ENCODE measurements around the gene LTBP3.

The LTBP3 gene

DNA sequence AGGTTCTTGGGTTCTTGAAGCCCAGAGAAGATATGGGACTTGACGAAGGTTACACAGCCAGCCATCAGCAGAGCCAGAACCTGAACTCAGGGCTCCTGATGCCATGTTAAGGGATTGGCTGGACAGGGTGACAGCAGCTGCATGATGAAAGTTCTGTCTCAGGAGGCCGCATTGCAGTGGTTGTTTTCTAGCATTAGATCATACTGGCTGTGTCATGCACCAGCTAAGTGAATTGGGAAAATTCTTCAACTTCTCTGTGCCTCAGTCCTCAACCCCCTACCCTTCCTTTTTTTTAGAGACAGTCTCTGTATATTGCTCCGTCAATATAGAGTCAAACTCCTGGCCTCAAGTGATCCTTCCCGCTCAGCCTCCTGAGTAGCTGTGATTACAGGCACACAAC is 5.4 kb upstream of the LTBP3 start:
- no peak overlapping the region for H2AFZ ChIP-seq (ENCODE audit: low read depth, low read length, severe bottlenecking)
- H3K9me2 ChIP-seq (replicated peaks; ENCODE audit: insufficient read depth, low read length) = no peaks in the 10 kb centered on the region
- no peak overlapping the region for H3K4me3 ChIP-seq (ENCODE audit: insufficient read depth, low read length, poor library complexity, severe bottlenecking)
- no peak overlapping the region for H3K4me2 ChIP-seq (ENCODE audit: low read depth, low read length, poor library complexity, severe bottlenecking)
- peaks cover 3% of the 10 kb centered on the region; the same call in 1 of the 2 replicates for H3K79me2 ChIP-seq (ENCODE audit: insufficient read depth, low read length)
- no peaks in the 10 kb centered on the region for H3F3A ChIP-seq (ENCODE audit: insufficient read depth)
- no peaks in the 10 kb centered on the region for H3K36me3 ChIP-seq (ENCODE audit: low read length)
- no peaks in the 10 kb centered on the region for H3K9me3 ChIP-seq (ENCODE audit: insufficient read depth, low read length)
- TF ChIP-seq EZH2phosphoT487 (conservative IDR thresholded peaks at IDR 0.05; ENCODE audit: low read length) (no peak), CTCF (IDR thresholded peaks at IDR 0.05; ENCODE audit: insufficient read depth, low read length, poor library complexity, severe bottlenecking) (no peak)
- no peaks in the 10 kb centered on the region for H3K27me3 ChIP-seq (ENCODE audit: low read length)
- no peaks in the 10 kb centered on the region for H4K20me1 ChIP-seq (ENCODE audit: low read depth, low read length)
- H3K27ac ChIP-seq (ENCODE audit: low read depth, low read length) = no peak overlapping the region
- H3K9ac ChIP-seq (ENCODE audit: low read length) = no peak overlapping the region

- H3K36me3 ChIP-seq (ENCODE audit: low read length) = no peaks in the 10 kb centered on the region
- H3K27ac ChIP-seq (ENCODE audit: low read depth, low read length) = no peak overlapping the region
- H3K4me3 ChIP-seq (ENCODE audit: insufficient read depth, low read length, poor library complexity, severe bottlenecking) = no peak overlapping the region
- H3K79me2 ChIP-seq (ENCODE audit: insufficient read depth, low read length) = no peaks in the 10 kb centered on the region
- TF ChIP-seq EZH2phosphoT487 (conservative IDR thresholded peaks at IDR 0.05; ENCODE audit: low read length) (no peak), CTCF (IDR thresholded peaks at IDR 0.05; ENCODE audit: insufficient read depth, low read length, poor library complexity, severe bottlenecking) (no peak)
- H3F3A ChIP-seq (ENCODE audit: insufficient read depth) = no peaks in the 10 kb centered on the region
- H3K4me2 ChIP-seq (ENCODE audit: low read depth, low read length, poor library complexity, severe bottlenecking) = no peak overlapping the region
- no peak overlapping the region for H2AFZ ChIP-seq (ENCODE audit: low read depth, low read length, severe bottlenecking)
- no peaks in the 10 kb centered on the region for H3K9me2 ChIP-seq (replicated peaks; ENCODE audit: insufficient read depth, low read length)
- no peaks in the 10 kb centered on the region for H3K27me3 ChIP-seq (ENCODE audit: low read length)
- no peak overlapping the region for H3K9ac ChIP-seq (ENCODE audit: low read length)
- no peaks in the 10 kb centered on the region for H3K9me3 ChIP-seq (ENCODE audit: insufficient read depth, low read length)
- no peaks in the 10 kb centered on the region for H4K20me1 ChIP-seq (ENCODE audit: low read depth, low read length)
Measured at GRCh38 chr11:65562788-65563187, 4.6 kb upstream of the LTBP3 start.

DNA sequence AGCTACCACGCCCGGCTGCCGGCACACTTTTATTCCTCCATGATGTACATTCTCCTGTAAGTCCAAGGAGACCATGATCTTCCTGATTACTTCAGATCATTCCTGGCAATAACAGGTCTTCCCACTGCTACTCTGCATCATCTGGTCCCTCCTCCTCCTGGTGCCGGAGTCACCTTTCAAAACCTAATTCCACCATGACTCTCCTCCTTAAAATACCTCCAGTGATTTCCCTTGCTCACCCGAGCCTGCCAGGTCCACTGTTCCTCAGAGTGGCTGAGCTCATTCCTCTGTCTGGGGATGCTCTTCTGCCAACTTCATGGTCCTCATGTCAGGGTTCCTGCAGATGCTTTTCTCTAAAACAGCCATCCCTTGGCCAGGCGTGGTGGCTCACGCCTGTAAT is 3.9 kb upstream of the LTBP3 start:
- Histone ChIP-seq H3K9me2 (replicated peaks; ENCODE audit: insufficient read depth, low read length) (no peaks in the 10 kb centered on the region), H3K4me3 (ENCODE audit: insufficient read depth, low read length, poor library complexity, severe bottlenecking) (no peak overlapping the region), H3K4me2 (ENCODE audit: low read depth, low read length, poor library complexity, severe bottlenecking) (no peak overlapping the region), H2AFZ (ENCODE audit: low read depth, low read length, severe bottlenecking) (no peak overlapping the region), H3K27me3 (ENCODE audit: low read length) (no peaks in the 10 kb centered on the region), H3K79me2 (ENCODE audit: insufficient read depth, low read length) (no peaks in the 10 kb centered on the region), H4K20me1 (ENCODE audit: low read depth, low read length) (no peaks in the 10 kb centered on the region), H3K36me3 (ENCODE audit: low read length) (no peaks in the 10 kb centered on the region), H3F3A (ENCODE audit: insufficient read depth) (no peaks in the 10 kb centered on the region), H3K27ac (ENCODE audit: low read depth, low read length) (no peak overlapping the region), H3K9ac (ENCODE audit: low read length) (no peak overlapping the region), H3K9me3 (ENCODE audit: insufficient read depth, low read length) (no peaks in the 10 kb centered on the region)
- TF ChIP-seq CTCF (IDR thresholded peaks at IDR 0.05; ENCODE audit: insufficient read depth, low read length, poor library complexity, severe bottlenecking) (no peak), EZH2phosphoT487 (conservative IDR thresholded peaks at IDR 0.05; ENCODE audit: low read length) (no peak)
